Neural cell (in vitro differentiated cells): ENCODE data around the gene MMS19. TPM values are rescaled to one million over a fixed set of nuclear protein-coding genes. Genes with fewer than 3 reads are reported as not detected.

Source experiments
- H2AFZ ChIP-seq: fragments of 200-600, 300-800 bp; sonication (generic), shearing (Covaris generic); 2 replicates; pipeline ENCODE4 v1.6.0; 2014; ENCODE audit warnings: low read depth, mild to moderate bottlenecking, antibody characterized with exemption, low read length, moderate library complexity
- H3F3A ChIP-seq: fragments of 200-600 bp; shearing (Covaris generic); 2 replicates; pipeline ENCODE4 v1.6.1; 2016; ENCODE audit warnings: mild to moderate bottlenecking, moderate library complexity, mixed read lengths, antibody characterized with exemption, low read length; ENCODE audit not compliant: insufficient read depth, poor library complexity, severe bottlenecking
- H3K27ac ChIP-seq: fragments of 200-600, 300-800 bp; sonication (generic), shearing (Covaris generic); 2 replicates; pipeline ENCODE4 v1.5.1; 2014; ENCODE audit warnings: mild to moderate bottlenecking, low read length, moderate library complexity
- H3K27me3 ChIP-seq: fragments of 300-800, 200-600 bp; sonication (generic), shearing (Covaris generic); 2 replicates; pipeline ENCODE4 v1.6.0; 2014; ENCODE audit warnings: mild to moderate bottlenecking, low read depth, low read length, moderate library complexity; ENCODE audit not compliant: insufficient read depth
- H3K36me3 ChIP-seq: fragments of 300-800, 200-600 bp; sonication (generic), shearing (Covaris generic); 2 replicates; pipeline ENCODE4 v1.5.1; 2014; ENCODE audit warnings: mild to moderate bottlenecking, antibody characterized with exemption, low read length, moderate library complexity; ENCODE audit not compliant: insufficient read depth
- H3K4me2 ChIP-seq: fragments of 300-800, 200-600 bp; sonication (generic), shearing (Covaris generic); 2 replicates; pipeline ENCODE4 v1.6.0; 2014; ENCODE audit warnings: mild to moderate bottlenecking, low read length
- H3K4me3 ChIP-seq: fragments of 300-800, 200-600 bp; sonication (generic), shearing (Covaris generic); 2 replicates; pipeline ENCODE4 v1.5.1; 2014; ENCODE audit warnings: mild to moderate bottlenecking, low read length, moderate library complexity
- H3K79me2 ChIP-seq: fragments of 200-600 bp; shearing (Covaris generic); replicated peaks from 2 replicates; pipeline ENCODE4 v1.6.0; 2014; ENCODE audit warnings: mild to moderate bottlenecking, low read length, moderate library complexity; ENCODE audit not compliant: insufficient read depth
- H3K9ac ChIP-seq: fragments of 300-800, 200-600 bp; sonication (generic), shearing (Covaris generic); 2 replicates; pipeline ENCODE4 v1.6.1; 2016; ENCODE audit warnings: mild to moderate bottlenecking, low read length, mixed read lengths
- H3K9me2 ChIP-seq: fragments of 200-600 bp; shearing (Covaris generic); 2 replicates; pipeline ENCODE4 v1.6.1; 2016; ENCODE audit warnings: mild to moderate bottlenecking, low read length, mixed read lengths; ENCODE audit not compliant: insufficient read depth
- H3K9me3 ChIP-seq: fragments of 200-600, 300-800 bp; sonication (generic), shearing (Covaris generic); 2 replicates; pipeline ENCODE4 v1.6.1; 2016; ENCODE audit warnings: mild to moderate bottlenecking, mixed run types, low read length, moderate library complexity, mixed read lengths
- H4K20me1 ChIP-seq: fragments of 200-600 bp; shearing (Covaris generic); 2 replicates; pipeline ENCODE4 v1.6.1; 2016; ENCODE audit warnings: mild to moderate bottlenecking, mixed run types; ENCODE audit not compliant: insufficient read depth
- EP300 ChIP-seq: fragments of 450-650 bp; conservative IDR thresholded peaks from 2 replicates; pipeline ENCODE4 v1.6.1; 2014; ENCODE audit warnings: antibody characterized with exemption, mild to moderate bottlenecking, moderate library complexity; ENCODE audit not compliant: poor library complexity, severe bottlenecking
- EZH2 ChIP-seq: fragments of 200-600, 300-800 bp; shearing (Covaris generic), sonication (generic); IDR thresholded peaks from 2 replicates; pipeline ENCODE4 v1.6.1; 2014; ENCODE audit warnings: antibody characterized with exemption, low read length, borderline replicate concordance, mild to moderate bottlenecking; ENCODE audit not compliant: insufficient read depth, poor library complexity, severe bottlenecking
- MXI1 ChIP-seq: fragments of 450-650 bp; conservative IDR thresholded peaks from 2 replicates; pipeline ENCODE4 v1.6.1; 2014; ENCODE audit warnings: antibody characterized with exemption, mild to moderate bottlenecking; ENCODE audit not compliant: poor library complexity, severe bottlenecking
- POLR2AphosphoS5 ChIP-seq: IDR thresholded peaks from 2 replicates; pipeline ENCODE4 v1.6.1; 2012
- RAD21 ChIP-seq: fragments of 450-650 bp; conservative IDR thresholded peaks from 2 replicates; pipeline ENCODE4 v1.6.1; 2014; ENCODE audit warnings: antibody characterized with exemption, mild to moderate bottlenecking, moderate library complexity
- SMC3 ChIP-seq: fragments of 450-650 bp; conservative IDR thresholded peaks from 2 replicates; pipeline ENCODE4 v1.6.1; 2014; ENCODE audit warnings: antibody characterized with exemption, mild to moderate bottlenecking, moderate library complexity; ENCODE audit not compliant: poor library complexity
- TAF1 ChIP-seq: IDR thresholded peaks from 2 replicates; pipeline ENCODE4 v1.6.1; 2012; ENCODE audit warnings: low read depth
- polyA plus RNA-seq: library from polyadenylated mRNA; depleted of rRNA; stranded (reverse); fragments of >200 nt; gene quantifications from 2 replicates; pipeline ENCODE4 v1.2.3, GENCODE V29; 2014
- TF ChIP-seq, protein P1 (sequence below): fragments of 450-650 bp; IDR thresholded peaks from 2 replicates; pipeline ENCODE4 v1.5.1; 2014; ENCODE audit warnings: antibody characterized with exemption, mild to moderate bottlenecking, moderate library complexity; ENCODE audit not compliant: poor library complexity, severe bottlenecking
- TF ChIP-seq, protein P2 (sequence below): IDR thresholded peaks from 2 replicates; pipeline ENCODE4 v1.6.1; 2012; ENCODE audit warnings: borderline replicate concordance

MMS19 gene
- polyA plus RNA-seq, 1 donor from 2014 or later: 54.1 TPM

- Histone ChIP-seq H3K9me3 (no peaks in the 10 kb centered on the region), H4K20me1 (no peaks in the 10 kb centered on the region), H3K9ac (peak overlapping the region; percentile 82), H3K9me2 (no peaks in the 10 kb centered on the region), H3K27ac (peak overlapping the region; percentile 66), H3K27me3 (peaks cover 36% of the 10 kb centered on the region), H3K79me2 (peaks cover 31% of the 10 kb centered on the region), H3K4me3 (peak overlapping the region; percentile 98), H2AFZ (peak overlapping the region; percentile 92), H3F3A (peaks cover 5% of the 10 kb centered on the region), H3K36me3 (no peaks in the 10 kb centered on the region), H3K4me2 (peak overlapping the region; percentile 96)
- TF ChIP-seq TAF1 (no peak), SMC3 (no peak), EP300 (peak; percentile 37), POLR2AphosphoS5 (peak; percentile 47), EZH2 (no peak), MXI1 (peak; percentile 80)
- TF ChIP-seq, protein P1, sequence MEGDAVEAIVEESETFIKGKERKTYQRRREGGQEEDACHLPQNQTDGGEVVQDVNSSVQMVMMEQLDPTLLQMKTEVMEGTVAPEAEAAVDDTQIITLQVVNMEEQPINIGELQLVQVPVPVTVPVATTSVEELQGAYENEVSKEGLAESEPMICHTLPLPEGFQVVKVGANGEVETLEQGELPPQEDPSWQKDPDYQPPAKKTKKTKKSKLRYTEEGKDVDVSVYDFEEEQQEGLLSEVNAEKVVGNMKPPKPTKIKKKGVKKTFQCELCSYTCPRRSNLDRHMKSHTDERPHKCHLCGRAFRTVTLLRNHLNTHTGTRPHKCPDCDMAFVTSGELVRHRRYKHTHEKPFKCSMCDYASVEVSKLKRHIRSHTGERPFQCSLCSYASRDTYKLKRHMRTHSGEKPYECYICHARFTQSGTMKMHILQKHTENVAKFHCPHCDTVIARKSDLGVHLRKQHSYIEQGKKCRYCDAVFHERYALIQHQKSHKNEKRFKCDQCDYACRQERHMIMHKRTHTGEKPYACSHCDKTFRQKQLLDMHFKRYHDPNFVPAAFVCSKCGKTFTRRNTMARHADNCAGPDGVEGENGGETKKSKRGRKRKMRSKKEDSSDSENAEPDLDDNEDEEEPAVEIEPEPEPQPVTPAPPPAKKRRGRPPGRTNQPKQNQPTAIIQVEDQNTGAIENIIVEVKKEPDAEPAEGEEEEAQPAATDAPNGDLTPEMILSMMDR: no peak
- TF ChIP-seq, protein P2, sequence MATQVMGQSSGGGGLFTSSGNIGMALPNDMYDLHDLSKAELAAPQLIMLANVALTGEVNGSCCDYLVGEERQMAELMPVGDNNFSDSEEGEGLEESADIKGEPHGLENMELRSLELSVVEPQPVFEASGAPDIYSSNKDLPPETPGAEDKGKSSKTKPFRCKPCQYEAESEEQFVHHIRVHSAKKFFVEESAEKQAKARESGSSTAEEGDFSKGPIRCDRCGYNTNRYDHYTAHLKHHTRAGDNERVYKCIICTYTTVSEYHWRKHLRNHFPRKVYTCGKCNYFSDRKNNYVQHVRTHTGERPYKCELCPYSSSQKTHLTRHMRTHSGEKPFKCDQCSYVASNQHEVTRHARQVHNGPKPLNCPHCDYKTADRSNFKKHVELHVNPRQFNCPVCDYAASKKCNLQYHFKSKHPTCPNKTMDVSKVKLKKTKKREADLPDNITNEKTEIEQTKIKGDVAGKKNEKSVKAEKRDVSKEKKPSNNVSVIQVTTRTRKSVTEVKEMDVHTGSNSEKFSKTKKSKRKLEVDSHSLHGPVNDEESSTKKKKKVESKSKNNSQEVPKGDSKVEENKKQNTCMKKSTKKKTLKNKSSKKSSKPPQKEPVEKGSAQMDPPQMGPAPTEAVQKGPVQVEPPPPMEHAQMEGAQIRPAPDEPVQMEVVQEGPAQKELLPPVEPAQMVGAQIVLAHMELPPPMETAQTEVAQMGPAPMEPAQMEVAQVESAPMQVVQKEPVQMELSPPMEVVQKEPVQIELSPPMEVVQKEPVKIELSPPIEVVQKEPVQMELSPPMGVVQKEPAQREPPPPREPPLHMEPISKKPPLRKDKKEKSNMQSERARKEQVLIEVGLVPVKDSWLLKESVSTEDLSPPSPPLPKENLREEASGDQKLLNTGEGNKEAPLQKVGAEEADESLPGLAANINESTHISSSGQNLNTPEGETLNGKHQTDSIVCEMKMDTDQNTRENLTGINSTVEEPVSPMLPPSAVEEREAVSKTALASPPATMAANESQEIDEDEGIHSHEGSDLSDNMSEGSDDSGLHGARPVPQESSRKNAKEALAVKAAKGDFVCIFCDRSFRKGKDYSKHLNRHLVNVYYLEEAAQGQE: no peak
These were observed 598 bp downstream of the MMS19 start for GRCh38 chr10:97497572-97498075.

DNA sequence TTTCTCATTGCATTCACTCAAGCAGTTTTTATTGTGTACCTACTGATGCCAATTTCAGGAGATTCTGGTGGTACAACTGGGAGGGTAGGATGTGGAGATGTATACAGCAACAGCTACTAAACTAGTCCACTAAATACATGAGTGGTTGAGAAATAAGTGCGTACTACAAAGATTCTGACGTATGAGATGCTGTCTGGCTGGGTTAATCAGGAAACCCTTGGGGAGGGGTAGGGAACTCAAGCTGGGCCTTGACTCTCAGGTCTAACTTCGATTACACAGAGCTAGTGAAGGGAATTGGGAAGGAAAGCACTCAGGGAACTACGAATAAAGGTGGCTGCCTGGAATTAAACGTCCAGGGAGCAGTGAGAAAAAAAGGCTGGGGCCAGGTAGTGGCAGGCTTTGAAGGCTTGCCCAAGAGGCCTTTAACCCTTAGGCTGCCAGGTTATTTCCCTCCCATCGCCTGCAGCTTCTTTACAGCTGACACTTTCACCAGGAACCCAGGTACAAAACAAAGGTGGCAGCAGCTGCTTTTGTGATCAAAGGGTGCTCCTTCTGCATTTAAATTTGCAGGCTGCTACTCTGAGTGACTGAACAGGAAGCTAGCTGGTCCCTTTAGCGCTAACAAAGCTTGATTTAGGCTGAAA is 3.2 kb downstream of the MMS19 start:
- TF ChIP-seq EZH2: no peak
- no peak for TF ChIP-seq SMC3
- TF ChIP-seq, protein P2: no peak
- no peak for TF ChIP-seq TAF1
- no peak for TF ChIP-seq POLR2AphosphoS5
- TF ChIP-seq, protein P1: no peak
- no peak for TF ChIP-seq RAD21
- TF ChIP-seq EP300: no peak
- TF ChIP-seq MXI1: no peak
- peaks cover 13% of the 10 kb centered on the region for H3K27me3 ChIP-seq
- H3K9me2 ChIP-seq: no peaks in the 10 kb centered on the region
- H3K27ac ChIP-seq: no peak overlapping the region
- H3K4me2 ChIP-seq: no peak overlapping the region
- H3K4me3 ChIP-seq: peak overlapping the region; percentile 51
- no peaks in the 10 kb centered on the region for H3K9me3 ChIP-seq
- H4K20me1 ChIP-seq: no peaks in the 10 kb centered on the region
- H3K79me2 ChIP-seq: peaks cover 50% of the 10 kb centered on the region
- H3F3A ChIP-seq: peaks cover 5% of the 10 kb centered on the region
- no peaks in the 10 kb centered on the region for H3K36me3 ChIP-seq
- H2AFZ ChIP-seq: no peak overlapping the region
- no peak overlapping the region for H3K9ac ChIP-seq
